Cortex of kidney (tissue), 1 donor: Measurements from ENCODE around the gene PUSL1.

Experiments used
- DNase-seq: peaks from one replicate; lab custom pipeline; 2025; lab: John Stamatoyannopoulos, UW

PUSL1 gene

GRCh38 chr1:1325288-1326074 lies 17.1 kb downstream of the PUSL1 start:
- DNase-seq: no peak

DNA sequence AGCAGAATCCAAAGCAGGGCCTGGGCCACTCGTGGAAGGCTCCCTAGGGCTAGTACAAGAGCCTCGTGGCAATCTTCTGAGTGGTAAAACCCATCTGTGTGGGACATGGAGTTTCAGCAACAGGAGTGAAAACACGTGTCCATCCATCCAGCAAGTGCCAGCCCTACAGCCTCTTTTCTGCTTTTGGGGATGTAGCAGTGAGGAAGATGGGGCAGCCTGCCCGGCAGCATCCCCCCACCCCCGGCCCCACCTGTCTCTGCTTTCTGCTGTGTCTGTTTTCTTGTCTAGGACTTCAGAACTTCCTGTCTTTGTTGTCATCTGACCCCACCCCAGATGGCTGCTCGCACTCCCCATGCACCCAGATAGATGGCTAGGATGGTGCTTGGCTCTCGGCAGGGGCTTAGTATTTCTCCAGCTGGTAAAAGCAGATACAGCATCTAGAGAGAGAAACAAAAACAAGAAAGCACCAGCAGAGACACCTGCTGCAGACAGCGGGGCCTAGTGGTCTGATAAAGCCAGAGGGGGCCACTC lies 17.7 kb downstream of the PUSL1 start:
- DNase-seq: no peak

DNA sequence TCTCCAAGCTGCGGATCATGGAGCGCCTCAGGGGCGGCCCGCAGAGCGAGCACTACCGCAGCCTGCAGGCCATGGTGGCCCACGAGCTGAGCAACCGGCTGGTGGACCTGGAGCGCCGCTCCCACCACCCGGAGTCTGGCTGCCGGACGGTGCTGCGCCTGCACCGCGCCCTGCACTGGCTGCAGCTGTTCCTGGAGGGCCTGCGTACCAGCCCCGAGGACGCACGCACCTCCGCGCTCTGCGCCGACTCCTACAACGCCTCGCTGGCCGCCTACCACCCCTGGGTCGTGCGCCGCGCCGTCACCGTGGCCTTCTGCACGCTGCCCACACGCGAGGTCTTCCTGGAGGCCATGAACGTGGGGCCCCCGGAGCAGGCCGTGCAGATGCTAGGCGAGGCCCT lies 18.9 kb downstream of the PUSL1 start:
- no peak for DNase-seq

GRCh38 chr1:1328254-1328653 lies 19.9 kb downstream of the PUSL1 start:
- no peak for DNase-seq

- DNase-seq: no peak
These were observed 21.2 kb downstream of the PUSL1 start for GRCh38 chr1:1329304-1330210.

GRCh38 chr1:1330366-1331067 lies 22.1 kb downstream of the PUSL1 start:
- DNase-seq: no peak

- no peak for DNase-seq
These were observed 22.9 kb downstream of the PUSL1 start, which contains the start of gene TAS1R3 for GRCh38 chr1:1331068-1331965. TAS1R3 (plus strand) TSS chr1:1331280; CDS start chr1:1331346, 66 bp downstream.

DNA sequence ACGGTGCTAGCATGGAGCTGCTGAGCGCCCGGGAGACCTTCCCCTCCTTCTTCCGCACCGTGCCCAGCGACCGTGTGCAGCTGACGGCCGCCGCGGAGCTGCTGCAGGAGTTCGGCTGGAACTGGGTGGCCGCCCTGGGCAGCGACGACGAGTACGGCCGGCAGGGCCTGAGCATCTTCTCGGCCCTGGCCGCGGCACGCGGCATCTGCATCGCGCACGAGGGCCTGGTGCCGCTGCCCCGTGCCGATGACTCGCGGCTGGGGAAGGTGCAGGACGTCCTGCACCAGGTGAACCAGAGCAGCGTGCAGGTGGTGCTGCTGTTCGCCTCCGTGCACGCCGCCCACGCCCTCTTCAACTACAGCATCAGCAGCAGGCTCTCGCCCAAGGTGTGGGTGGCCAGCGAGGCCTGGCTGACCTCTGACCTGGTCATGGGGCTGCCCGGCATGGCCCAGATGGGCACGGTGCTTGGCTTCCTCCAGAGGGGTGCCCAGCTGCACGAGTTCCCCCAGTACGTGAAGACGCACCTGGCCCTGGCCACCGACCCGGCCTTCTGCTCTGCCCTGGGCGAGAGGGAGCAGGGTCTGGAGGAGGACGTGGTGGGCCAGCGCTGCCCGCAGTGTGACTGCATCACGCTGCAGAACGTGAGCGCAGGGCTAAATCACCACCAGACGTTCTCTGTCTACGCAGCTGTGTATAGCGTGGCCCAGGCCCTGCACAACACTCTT lies 23.8 kb downstream of the PUSL1 start:
- no peak for DNase-seq

DNA sequence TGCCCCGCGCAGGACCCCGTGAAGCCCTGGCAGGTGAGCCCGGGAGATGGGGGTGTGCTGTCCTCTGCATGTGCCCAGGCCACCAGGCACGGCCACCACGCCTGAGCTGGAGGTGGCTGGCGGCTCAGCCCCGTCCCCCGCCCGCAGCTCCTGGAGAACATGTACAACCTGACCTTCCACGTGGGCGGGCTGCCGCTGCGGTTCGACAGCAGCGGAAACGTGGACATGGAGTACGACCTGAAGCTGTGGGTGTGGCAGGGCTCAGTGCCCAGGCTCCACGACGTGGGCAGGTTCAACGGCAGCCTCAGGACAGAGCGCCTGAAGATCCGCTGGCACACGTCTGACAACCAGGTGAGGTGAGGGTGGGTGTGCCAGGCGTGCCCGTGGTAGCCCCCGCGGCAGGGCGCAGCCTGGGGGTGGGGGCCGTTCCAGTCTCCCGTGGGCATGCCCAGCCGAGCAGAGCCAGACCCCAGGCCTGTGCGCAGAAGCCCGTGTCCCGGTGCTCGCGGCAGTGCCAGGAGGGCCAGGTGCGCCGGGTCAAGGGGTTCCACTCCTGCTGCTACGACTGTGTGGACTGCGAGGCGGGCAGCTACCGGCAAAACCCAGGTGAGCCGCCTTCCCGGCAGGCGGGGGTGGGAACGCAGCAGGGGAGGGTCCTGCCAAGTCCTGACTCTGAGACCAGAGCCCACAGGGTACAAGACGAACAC lies 24.5 kb downstream of the PUSL1 start:
- DNase-seq: no peak

GRCh38 chr1:1333551-1334241 lies 25.3 kb downstream of the PUSL1 start:
- no peak for DNase-seq

DNA sequence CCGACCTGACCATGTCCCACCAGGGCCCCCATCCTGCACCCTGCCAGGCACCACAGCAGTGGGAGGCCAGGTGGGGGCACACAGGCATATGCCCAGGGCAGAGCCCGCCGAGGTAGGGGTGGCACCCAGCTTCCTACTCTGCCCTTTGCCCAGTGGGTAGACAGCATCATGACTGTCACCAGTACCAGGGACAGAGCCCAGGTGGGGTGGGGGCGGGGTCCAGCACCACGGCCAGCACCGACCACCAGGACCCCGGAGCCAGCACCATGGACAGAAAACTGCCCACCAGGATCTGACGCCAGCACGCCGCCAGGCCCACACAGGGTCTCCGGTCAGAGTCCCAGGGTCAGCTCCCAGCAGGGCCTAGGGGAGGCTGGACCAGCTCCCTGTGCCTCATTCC lies 26.4 kb downstream of the PUSL1 start:
- no peak for DNase-seq

- DNase-seq: no peak
These were observed 26.9 kb downstream of the PUSL1 start for GRCh38 chr1:1335283-1335682.

DNA sequence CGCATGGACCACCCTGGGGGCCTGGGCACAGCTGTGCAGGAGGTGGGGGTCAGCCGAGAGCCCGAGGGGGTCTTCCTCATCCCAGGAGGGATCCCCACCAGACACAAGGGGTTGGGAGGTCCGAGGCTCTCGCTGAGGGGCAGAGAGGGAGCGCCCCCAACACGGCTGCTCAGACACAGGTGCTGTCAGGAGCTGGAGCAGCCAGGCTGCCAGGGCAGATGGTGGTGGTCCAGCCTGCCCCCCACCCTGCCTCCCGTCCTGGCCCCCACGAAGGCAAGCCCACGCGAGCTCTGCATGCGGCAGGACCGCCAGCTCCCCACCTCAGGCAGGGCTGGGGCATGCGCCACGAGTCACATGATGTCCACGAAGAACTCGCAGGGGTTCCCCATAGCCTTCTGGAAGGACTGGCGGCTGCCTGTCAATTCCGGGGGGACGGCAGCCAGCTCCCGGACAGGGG lies 27.4 kb downstream of the PUSL1 start:
- DNase-seq: no peak

GRCh38 chr1:1336446-1336845 lies 28.0 kb downstream of the PUSL1 start:
- DNase-seq: no peak

GRCh38 chr1:1336931-1337792 lies 28.8 kb downstream of the PUSL1 start:
- DNase-seq: no peak

GRCh38 chr1:1337793-1338147 lies 29.4 kb downstream of the PUSL1 start:
- no peak for DNase-seq

GRCh38 chr1:1338278-1338677 lies 29.9 kb downstream of the PUSL1 start:
- DNase-seq: no peak

DNA sequence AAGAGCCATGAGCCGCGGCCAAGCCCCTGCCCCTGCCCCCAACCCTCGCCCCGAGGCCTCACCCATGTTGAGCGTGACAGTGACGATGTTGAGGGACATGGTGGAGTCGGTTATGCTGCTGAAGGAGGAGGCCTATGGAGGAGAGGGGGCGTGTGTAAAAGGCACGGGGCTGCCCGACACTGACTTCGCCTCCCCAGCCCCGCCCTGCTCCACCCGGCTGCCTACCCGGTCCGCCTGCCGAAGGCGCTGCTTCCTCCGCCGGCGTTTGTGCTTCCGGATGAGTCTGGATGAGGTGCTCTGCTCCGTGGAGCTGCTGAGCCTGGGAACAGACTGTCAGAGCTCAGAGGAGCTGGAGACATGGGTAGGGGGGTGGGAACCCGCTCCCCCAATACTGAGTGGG lies 31.8 kb downstream of the PUSL1 start:
- no peak for DNase-seq
